Pancreas (tissue), 10 donors: ENCODE results near the gene R3HDML. TPM values are rescaled to one million over a fixed set of nuclear protein-coding genes. Genes with fewer than 3 reads are reported as not detected.

Experiments used
- ATAC-seq, 4 donors: fragments of 200-7000 bp; cut with Tn5 transposase; one replicate each; pipeline versions ENCODE4 v1.8.0 to v1.9.1; 2020; ENCODE audit warnings: mild to moderate bottlenecking in 4 of 4, moderate library complexity in 4 of 4
- DNase-seq, 6 donors: peaks; one replicate each; pipeline ENCODE4 v3.0.0-alpha.2; 2020
- FAIRE-seq: peaks from 2 replicates; lab custom pipeline; 2012; peaks lifted over from hg19 to GRCh38; lab: Jason Lieb, UNC
- H3K27ac ChIP-seq, 4 donors: fragments of 200-600 bp; sonication (generic); 1 replicate in 3 of 4; 2 replicates in 1 of 4; pipeline versions ENCODE4 v1.5.0 to v1.8.0; 2020
- H3K27me3 ChIP-seq, 4 donors: fragments of 200-600 bp; one replicate each; pipeline ENCODE4 v1.8.0; 2021
- H3K36me3 ChIP-seq, 3 donors: fragments of 200-600 bp; sonication (generic) in 1 of 3; one replicate each; pipeline versions ENCODE4 v1.5.0 to v1.8.0; 2020 to 2021
- H3K4me1 ChIP-seq, 3 donors: fragments of 200-600 bp; one replicate each; pipeline ENCODE4 v1.8.0; 2021
- H3K4me3 ChIP-seq, 4 donors: fragments of 200-600 bp; sonication (generic) in 2 of 4; one replicate each; pipeline versions ENCODE4 v1.5.0 to v1.8.0; 2020 to 2021
- H3K9me3 ChIP-seq, 4 donors: fragments of 200-600 bp; one replicate each; pipeline ENCODE4 v1.8.0; 2021
- WGBS, 2 donors: extraction: QIAGEN DNeasy Blood & Tissue Kit; methylation state at CpG; one replicate each; pipeline ENCODE4 v1.1.7; 2013; 5-methylcytosine and 5-hydroxymethylcytosine counted together
- intact Hi-C, 3 donors: fragments of 100-400 bp; cut with DNase I; formaldehyde crosslinking; loops; one replicate each; pipeline versions ENCODE4 v1.11.1 to v1.14.2; 2022
- polyA plus RNA-seq, 2 donors: library from polyadenylated mRNA; stranded (reverse); fragments of 200-250 nt; gene quantifications; one replicate each; pipeline ENCODE4 v1.2.3, GENCODE V29; 2013
- total RNA-seq, 6 donors: library from RNA; stranded (reverse); fragmentation: NEBNext Ultra II Directional in 4 of 6; extraction: Animal tissue kit (Norgen Biotek cat#: 25700) in 4 of 6; gene quantifications; one replicate each; pipeline versions ENCODE4 v1.2.1 to v1.2.4, GENCODE V29; 2021 to 2023
- TF ChIP-seq, protein P1 (sequence below), 4 donors: fragments of 200-600 bp; sonication (generic) in 3 of 4; IDR thresholded peaks; one replicate each; pipeline versions ENCODE4 v1.5.0 to v1.8.0; 2021; ENCODE audit warnings: antibody characterized with exemption in 4 of 4
- donor health status: healthy with polysubstance abuse.
- donor health status: DM: no; HTN: no; CAD: no; lungs with moderate emphysema.
- donor health status: DM: no; HTN: no; CAD: no.
- donor health status: control.
- donor health status: control.
- donor health status: Bipolar disorder and iron deficiency.
- donor health status: DM: yes; HTN: yes; CAD: no.
- donor health status: DM: no; HTN: no; CAD: no.
- donor health status: DM: no; HTN: no; CAD: no.
- donor health status: DM: yes; HTN: yes; CAD: no.

R3HDML gene
- total and polyA plus RNA-seq, 8 donors: not detected

DNA sequence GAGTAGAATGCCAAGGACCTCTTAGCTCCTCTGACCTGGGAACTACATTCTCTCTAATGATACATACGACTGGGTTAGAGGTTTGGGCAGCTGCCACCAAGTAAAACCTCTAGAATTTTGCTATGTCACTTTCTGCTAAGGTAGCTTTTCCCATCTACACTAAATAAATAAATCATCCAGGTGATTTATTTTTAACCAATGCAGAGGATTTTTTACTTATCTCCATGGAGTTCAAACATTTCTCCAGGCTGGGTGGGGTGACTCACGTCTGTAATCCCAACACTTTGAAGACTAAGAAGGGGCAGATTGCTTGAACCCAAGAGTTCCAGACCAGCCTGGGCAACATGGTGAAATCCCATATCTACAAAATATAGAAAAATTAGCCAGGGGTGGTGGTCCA is 45.8 kb downstream of the R3HDML start:
- Histone ChIP-seq H3K4me1 (peaks cover 0 to 4% (median 0%) of the 10 kb centered on the region in 3 donors), H3K36me3 (no peaks in the 10 kb centered on the region), H3K9me3 (no peaks in the 10 kb centered on the region), H3K27me3 (no peaks in the 10 kb centered on the region), H3K27ac (no peak overlapping the region), H3K4me3 (no peak overlapping the region)
- no peak for FAIRE-seq
- TF ChIP-seq, protein P1, sequence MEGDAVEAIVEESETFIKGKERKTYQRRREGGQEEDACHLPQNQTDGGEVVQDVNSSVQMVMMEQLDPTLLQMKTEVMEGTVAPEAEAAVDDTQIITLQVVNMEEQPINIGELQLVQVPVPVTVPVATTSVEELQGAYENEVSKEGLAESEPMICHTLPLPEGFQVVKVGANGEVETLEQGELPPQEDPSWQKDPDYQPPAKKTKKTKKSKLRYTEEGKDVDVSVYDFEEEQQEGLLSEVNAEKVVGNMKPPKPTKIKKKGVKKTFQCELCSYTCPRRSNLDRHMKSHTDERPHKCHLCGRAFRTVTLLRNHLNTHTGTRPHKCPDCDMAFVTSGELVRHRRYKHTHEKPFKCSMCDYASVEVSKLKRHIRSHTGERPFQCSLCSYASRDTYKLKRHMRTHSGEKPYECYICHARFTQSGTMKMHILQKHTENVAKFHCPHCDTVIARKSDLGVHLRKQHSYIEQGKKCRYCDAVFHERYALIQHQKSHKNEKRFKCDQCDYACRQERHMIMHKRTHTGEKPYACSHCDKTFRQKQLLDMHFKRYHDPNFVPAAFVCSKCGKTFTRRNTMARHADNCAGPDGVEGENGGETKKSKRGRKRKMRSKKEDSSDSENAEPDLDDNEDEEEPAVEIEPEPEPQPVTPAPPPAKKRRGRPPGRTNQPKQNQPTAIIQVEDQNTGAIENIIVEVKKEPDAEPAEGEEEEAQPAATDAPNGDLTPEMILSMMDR (IDR thresholded peaks at IDR 0.05): no peak
- 26 to 30% methylated on average over 2 of the region's 2 CpGs for WGBS, 2 donors
- no peak for DNase-seq
- ATAC-seq: no peak
- intact Hi-C loops: no loop called here

DNA sequence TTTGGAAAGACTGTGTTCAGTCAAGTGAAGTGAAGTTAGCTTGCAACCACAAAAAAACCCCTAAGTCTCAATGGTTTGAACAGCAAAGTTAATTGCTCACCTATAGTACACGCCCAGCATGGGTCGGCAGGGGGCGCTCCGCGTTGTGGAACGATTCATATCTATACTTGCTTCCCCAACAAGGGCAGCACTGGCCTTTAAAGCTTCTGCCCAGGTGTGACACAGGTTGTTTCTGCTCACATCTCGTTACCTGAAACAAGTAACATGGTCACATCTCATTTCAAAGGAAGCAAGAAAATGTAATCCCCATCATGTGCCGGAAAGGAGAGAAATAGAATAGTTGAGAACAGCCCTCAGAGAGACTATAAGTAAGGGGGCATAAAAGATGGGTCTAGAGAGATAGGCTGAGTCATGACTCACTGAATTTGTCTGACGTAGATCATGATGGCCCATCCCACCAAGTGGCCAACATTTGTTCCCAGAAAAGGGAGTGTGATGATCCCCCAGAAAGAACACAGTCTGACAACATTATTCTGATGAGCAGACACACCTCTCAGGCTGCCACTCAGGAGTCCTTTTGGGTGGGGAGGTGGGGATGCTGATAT is 47.7 kb downstream of the R3HDML start:
- 21 to 23% methylated on average over 9 of the region's 9 CpGs for WGBS, 2 donors
- no peaks in the 10 kb centered on the region for H3K9me3 ChIP-seq
- H3K27ac ChIP-seq: no peak overlapping the region
- no peaks in the 10 kb centered on the region for H3K27me3 ChIP-seq
- no peaks in the 10 kb centered on the region for H3K36me3 ChIP-seq
- H3K4me1 ChIP-seq: peaks cover 0 to 4% (median 0%) of the 10 kb centered on the region in 3 donors
- DNase-seq (peak; percentile 62 to 97 (median 82)), FAIRE-seq (no peak), ATAC-seq (peak; percentile 82 to 87 (median 84))
- TF ChIP-seq, protein P1 (IDR thresholded peaks at IDR 0.05): peak; percentile 57 to 74 (median 70)
- no peak overlapping the region for H3K4me3 ChIP-seq
- intact Hi-C loops: loop anchor here in 1 of 3 donors (5.0 kb wide), 1 partner anchor 167 kb away; no protein-coding TSS in a partner anchor

DNA sequence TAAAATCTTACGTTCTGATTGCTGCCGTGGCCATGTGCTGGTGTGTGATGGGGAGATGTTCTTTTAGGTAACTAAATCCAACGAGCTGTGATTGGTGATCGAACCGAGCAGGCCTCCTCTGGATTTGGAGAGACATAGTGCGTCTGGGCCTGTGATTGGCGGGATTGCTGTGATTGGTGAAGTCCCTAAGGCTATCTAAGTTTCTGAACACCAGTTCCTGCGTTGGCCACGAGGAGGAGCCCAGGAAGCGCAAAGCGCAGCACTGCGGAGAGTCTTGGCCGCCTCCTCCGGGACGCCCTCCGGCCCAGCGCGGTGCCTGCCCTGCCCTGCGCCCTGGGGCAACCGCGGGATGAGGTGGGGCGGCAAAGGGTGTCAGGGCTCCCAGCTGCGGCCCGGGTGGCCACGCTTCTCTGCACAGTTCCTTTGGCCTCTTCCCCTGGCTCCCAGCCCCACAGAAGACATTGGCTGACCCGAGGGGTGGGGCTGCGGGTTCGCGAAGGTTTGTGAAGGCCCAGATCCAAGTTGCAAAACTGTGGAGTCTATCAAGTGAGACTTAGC is 51.7 kb downstream of the R3HDML start:
- no peak overlapping the region for H3K4me3 ChIP-seq
- no peaks in the 10 kb centered on the region for H3K9me3 ChIP-seq
- ATAC-seq (peak in 3 of 4 donors; percentile 39 to 55 (median 54)), DNase-seq (peak in 2 of 6 donors; percentile 51 to 61), FAIRE-seq (no peak)
- H3K27me3 ChIP-seq: no peaks in the 10 kb centered on the region
- H3K27ac ChIP-seq: no peak overlapping the region
- peaks cover 0 to 4% (median 0%) of the 10 kb centered on the region in 3 donors for H3K4me1 ChIP-seq
- H3K36me3 ChIP-seq: no peaks in the 10 kb centered on the region
- TF ChIP-seq, protein P1 (IDR thresholded peaks at IDR 0.05): peak in 2 of 4 donors; percentile 16 to 27
- WGBS, 2 donors: 55 to 56% methylated on average over 25 to 29 of the region's 29 CpGs
- intact Hi-C loops: loop anchor here in 1 of 3 donors (5.0 kb wide), 1 partner anchor 171 kb away; no protein-coding TSS in a partner anchor

DNA sequence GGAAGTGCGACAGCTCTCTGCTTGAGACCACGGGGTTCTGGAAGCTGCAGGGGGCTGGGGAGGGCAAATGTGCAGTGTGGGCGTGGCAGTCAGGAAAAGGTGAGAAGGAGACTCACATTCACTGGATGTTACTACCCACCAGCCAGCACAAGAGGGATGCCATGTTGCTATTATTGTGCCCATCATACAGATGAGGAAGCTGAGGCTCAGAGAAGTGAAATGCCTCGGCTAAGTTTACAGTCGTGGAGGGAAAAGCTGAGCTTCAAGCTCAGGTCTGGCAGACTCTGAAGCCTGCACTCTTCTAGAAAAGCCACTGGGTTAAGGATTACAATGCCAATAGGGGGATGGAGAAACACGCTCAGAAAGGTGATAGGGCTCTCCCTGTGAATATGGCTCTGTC is 53.0 kb downstream of the R3HDML start:
- Histone ChIP-seq H3K27me3 (no peaks in the 10 kb centered on the region), H3K36me3 (no peaks in the 10 kb centered on the region), H3K4me1 (peaks cover 5 to 14% (median 6%) of the 10 kb centered on the region in 3 donors), H3K27ac (no peak overlapping the region), H3K4me3 (no peak overlapping the region), H3K9me3 (no peaks in the 10 kb centered on the region)
- DNase-seq (no peak), FAIRE-seq (no peak), ATAC-seq (no peak)
- intact Hi-C loops: loop anchor here in 1 of 3 donors (5.0 kb wide), 1 partner anchor 173 kb away; no protein-coding TSS in a partner anchor
- WGBS, 2 donors: 87 to 91% methylated on average over 6 of the region's 6 CpGs
- TF ChIP-seq, protein P1 (IDR thresholded peaks at IDR 0.05): no peak

DNA sequence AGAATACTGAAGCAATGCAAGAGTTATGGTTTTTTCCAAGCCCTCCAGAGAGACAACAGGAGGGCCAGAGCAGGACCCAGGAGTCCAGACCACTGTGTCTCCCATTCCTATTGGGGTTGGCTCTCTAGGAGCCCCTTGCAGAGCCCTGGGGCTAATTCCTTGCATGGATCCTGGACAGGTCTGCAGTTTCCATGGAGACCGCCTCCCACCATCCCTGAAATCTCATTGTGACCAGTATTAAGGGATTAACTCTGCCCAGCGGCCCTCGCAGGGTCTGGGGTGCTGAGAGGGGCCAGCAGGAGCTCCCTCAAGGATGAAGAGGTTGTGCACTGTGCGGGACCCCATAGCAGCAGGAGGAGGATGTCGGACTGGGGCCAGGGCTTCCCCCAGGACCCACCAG is 53.4 kb downstream of the R3HDML start:
- intact Hi-C loops: no loop called here
- ATAC-seq: no peak
- no peak overlapping the region for H3K4me3 ChIP-seq
- 82 to 85% methylated on average over 5 of the region's 5 CpGs for WGBS, 2 donors
- H3K9me3 ChIP-seq: no peaks in the 10 kb centered on the region
- no peak for DNase-seq
- TF ChIP-seq, protein P1 (IDR thresholded peaks at IDR 0.05): no peak
- no peaks in the 10 kb centered on the region for H3K36me3 ChIP-seq
- peaks cover 5 to 14% (median 6%) of the 10 kb centered on the region in 3 donors for H3K4me1 ChIP-seq
- H3K27ac ChIP-seq: no peak overlapping the region
- FAIRE-seq: no peak
- no peaks in the 10 kb centered on the region for H3K27me3 ChIP-seq
